ENCODE results near the gene CHRDL2. TPM values are rescaled to one million over a fixed set of nuclear protein-coding genes. Genes with fewer than 3 reads are reported as not detected.
A peak's percentile ranks its signal among the peaks of the same experiment; 100 is the strongest.

Gene CHRDL2
- total RNA-seq, 1 donor from 2014 or later: not detected

DNA sequence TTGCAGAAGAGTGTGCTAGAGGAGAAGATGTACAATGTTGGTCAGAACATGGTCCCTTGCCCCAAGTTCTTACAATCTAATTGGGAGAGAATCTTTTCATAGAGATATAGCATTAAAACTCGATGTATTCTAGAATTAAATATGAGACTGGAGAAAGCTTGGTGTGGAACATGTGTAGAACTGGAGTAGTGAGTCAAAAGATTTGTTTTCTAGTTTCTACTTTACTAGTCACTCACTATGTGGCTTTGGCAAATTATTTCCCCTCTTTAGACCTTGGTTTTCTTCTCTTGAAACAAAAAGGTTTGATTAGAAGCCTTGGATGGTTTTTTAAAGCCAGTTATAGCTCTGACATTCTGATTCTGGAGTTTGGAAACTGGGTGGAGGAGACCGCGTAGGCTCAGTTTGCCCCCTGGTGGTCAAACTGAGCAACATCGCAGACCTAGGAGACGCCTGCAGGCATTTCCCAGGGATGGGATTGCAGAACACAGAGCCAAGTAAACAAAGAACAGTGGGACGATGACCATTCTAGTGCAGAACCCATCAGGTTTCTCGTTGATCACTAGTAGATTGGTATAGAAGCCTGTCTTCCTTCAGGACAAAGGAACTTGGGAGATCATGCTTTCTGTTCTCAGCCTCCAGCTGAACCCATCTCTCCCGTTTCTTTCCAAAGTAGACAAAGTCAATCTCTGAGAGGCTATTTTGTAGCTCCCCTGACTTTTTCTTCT lies 8.5 kb upstream of the CHRDL2 start:
- H3K4me3 Mint-ChIP-seq (ENCODE audit: unreplicated experiment): no peak overlapping the region

DNA sequence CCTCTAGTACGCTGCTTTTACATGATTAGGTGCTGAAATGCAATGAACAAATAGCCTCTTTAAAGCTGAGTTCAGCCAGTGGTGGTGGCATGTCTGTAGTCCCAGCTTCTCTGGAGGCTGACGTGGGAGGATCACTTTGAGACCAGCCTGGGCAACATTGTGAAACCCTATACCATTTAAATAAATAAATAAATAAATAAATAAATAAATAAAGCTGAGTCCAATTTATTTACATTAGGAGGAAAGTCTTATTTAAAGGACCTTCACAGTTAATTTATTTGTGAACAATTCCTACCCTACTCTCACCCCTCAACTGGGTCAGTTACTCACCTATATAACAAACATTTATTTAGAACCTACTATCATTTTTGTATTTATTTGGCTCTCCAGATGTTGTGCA lies 4.8 kb upstream of the CHRDL2 start:
- Mint-ChIP-seq H3K27me3 (ENCODE audit: unreplicated experiment) (peaks cover 10% of the 10 kb centered on the region), H3K27ac (ENCODE audit: unreplicated experiment) (no peak overlapping the region), H3K4me1 (ENCODE audit: low read depth, unreplicated experiment) (no peaks in the 10 kb centered on the region), H3K9me3 (ENCODE audit: unreplicated experiment) (peaks cover 3% of the 10 kb centered on the region), H3K36me3 (ENCODE audit: unreplicated experiment) (peaks cover 9% of the 10 kb centered on the region), H3K4me3 (ENCODE audit: unreplicated experiment) (no peak overlapping the region)
- no peak for DNase-seq
- TF ChIP-seq, protein P1, sequence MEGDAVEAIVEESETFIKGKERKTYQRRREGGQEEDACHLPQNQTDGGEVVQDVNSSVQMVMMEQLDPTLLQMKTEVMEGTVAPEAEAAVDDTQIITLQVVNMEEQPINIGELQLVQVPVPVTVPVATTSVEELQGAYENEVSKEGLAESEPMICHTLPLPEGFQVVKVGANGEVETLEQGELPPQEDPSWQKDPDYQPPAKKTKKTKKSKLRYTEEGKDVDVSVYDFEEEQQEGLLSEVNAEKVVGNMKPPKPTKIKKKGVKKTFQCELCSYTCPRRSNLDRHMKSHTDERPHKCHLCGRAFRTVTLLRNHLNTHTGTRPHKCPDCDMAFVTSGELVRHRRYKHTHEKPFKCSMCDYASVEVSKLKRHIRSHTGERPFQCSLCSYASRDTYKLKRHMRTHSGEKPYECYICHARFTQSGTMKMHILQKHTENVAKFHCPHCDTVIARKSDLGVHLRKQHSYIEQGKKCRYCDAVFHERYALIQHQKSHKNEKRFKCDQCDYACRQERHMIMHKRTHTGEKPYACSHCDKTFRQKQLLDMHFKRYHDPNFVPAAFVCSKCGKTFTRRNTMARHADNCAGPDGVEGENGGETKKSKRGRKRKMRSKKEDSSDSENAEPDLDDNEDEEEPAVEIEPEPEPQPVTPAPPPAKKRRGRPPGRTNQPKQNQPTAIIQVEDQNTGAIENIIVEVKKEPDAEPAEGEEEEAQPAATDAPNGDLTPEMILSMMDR (IDR thresholded peaks at IDR 0.05; ENCODE audit: partially characterized antibody, unreplicated experiment): no peak

More for the DNA sequence above, 8.5 kb upstream of the CHRDL2 start:
- no peak overlapping the region for H3K27ac Mint-ChIP-seq (ENCODE audit: unreplicated experiment)
- peaks cover 2% of the 10 kb centered on the region for H3K27me3 Mint-ChIP-seq (ENCODE audit: unreplicated experiment)
- no peaks in the 10 kb centered on the region for H3K36me3 Mint-ChIP-seq (ENCODE audit: unreplicated experiment)
- TF ChIP-seq, protein P1 (IDR thresholded peaks at IDR 0.05; ENCODE audit: partially characterized antibody, unreplicated experiment): peak; percentile 88
- H3K4me1 Mint-ChIP-seq (ENCODE audit: low read depth, unreplicated experiment): no peaks in the 10 kb centered on the region
- H3K9me3 Mint-ChIP-seq (ENCODE audit: unreplicated experiment): peaks cover 1% of the 10 kb centered on the region
- DNase-seq: peak; percentile 58

DNA sequence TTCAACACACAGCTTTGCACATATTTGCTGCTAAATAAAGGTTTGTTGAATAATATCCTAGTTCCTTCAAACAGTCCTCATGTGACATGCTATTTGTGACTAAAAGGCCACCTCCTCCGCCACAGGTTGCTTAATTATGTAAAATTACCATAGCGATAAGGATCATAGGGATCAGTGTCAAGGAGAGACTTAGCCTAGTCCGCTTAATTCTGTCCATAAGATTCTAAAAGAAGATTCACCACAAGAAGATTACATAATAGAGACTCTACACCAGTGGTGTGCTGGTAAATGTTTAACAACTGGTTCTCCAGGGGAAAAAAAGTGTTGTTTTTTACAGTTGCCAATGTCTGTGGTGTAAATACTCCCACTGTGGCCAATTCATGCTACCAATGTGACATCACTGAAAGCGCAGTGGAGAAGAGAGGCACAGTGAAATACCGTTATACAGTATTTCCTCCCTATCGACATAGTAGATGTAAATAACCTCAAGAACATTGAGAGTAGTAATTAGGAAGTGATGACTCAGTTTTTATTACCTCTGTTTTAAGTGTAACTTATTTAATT lies 4.2 kb upstream of the CHRDL2 start:
- Mint-ChIP-seq H3K4me3 (ENCODE audit: unreplicated experiment) (no peak overlapping the region), H3K36me3 (ENCODE audit: unreplicated experiment) (peaks cover 9% of the 10 kb centered on the region), H3K9me3 (ENCODE audit: unreplicated experiment) (peaks cover 4% of the 10 kb centered on the region), H3K27ac (ENCODE audit: unreplicated experiment) (no peak overlapping the region), H3K27me3 (ENCODE audit: unreplicated experiment) (peaks cover 13% of the 10 kb centered on the region), H3K4me1 (ENCODE audit: low read depth, unreplicated experiment) (no peaks in the 10 kb centered on the region)
- TF ChIP-seq, protein P1 (IDR thresholded peaks at IDR 0.05; ENCODE audit: partially characterized antibody, unreplicated experiment): no peak
- no peak for DNase-seq

DNA sequence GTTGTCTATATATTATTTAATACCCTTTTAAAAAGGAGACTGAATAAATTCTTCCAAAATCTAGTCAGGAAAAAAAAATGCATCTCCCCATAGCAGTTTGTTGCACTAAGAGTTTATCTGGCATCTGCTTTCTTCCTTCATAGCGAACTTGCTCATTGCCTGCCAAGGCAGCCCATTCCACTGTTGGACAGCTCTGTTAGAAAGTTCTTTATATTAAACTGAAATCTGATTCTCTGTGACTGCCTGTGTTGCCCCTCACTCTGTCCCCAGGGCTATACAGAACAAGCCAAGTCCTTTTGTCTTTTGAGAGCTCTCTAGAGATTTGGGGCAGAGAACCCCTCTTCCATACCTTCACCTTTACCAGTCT lies 3.3 kb upstream of the CHRDL2 start:
- peaks cover 16% of the 10 kb centered on the region for H3K27me3 Mint-ChIP-seq (ENCODE audit: unreplicated experiment)
- no peak for DNase-seq

More for the DNA sequence above, 3.3 kb upstream of the CHRDL2 start:
- H3K27ac Mint-ChIP-seq (ENCODE audit: unreplicated experiment): no peak overlapping the region
- TF ChIP-seq, protein P1 (IDR thresholded peaks at IDR 0.05; ENCODE audit: partially characterized antibody, unreplicated experiment): no peak
- peaks cover 9% of the 10 kb centered on the region for H3K36me3 Mint-ChIP-seq (ENCODE audit: unreplicated experiment)
- no peak overlapping the region for H3K4me3 Mint-ChIP-seq (ENCODE audit: unreplicated experiment)
- H3K4me1 Mint-ChIP-seq (ENCODE audit: low read depth, unreplicated experiment): no peaks in the 10 kb centered on the region
- peaks cover 4% of the 10 kb centered on the region for H3K9me3 Mint-ChIP-seq (ENCODE audit: unreplicated experiment)
